ENCODE measurements around the gene STARD5. TPM values are rescaled to one million over a fixed set of nuclear protein-coding genes. Genes with fewer than 3 reads are reported as not detected.

The STARD5 gene
- polyA plus RNA-seq, 1 experiment = 5.9 TPM

DNA sequence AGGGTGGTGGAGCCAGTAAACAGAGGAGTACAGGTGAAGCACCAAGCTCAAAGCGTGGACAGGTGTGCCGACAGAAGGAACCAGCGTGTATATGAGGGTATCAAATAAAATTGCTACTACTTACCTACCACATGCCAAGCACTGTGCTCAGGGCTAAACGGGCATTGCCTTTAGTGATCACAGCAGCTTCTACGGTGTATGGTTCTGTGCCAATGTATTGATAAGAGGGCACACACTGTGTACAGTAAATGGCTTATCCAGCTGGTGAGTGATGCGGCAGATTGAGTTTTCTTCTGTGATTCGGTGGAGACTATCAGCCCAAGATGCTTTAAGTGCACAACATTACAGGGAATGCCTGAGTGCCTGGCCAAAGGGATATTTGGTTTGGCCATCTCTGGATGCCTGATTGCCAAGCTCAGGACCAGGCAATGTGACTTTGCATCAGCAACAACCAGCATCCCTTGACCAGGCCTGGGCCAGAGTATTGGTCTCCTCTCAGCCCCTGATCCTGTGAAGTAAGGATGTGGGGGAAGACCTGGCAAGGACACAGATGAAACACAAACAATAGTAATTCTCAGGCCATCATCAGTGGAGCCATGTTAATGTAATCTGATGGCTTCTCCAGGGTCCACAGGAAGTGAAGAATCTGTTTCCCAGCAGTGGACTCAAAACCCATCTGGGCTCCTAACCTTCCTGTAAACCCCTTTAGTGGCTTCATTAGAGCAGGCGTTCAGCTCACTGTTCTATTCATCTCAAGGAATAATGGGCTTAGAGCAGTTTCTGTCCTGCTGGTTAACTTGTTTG is 14.1 kb downstream of the STARD5 start:
- POLR2A ChIA-PET = no interaction called here
- DNase-seq (ENCODE audit: low read depth) = no peak
- CTCF ChIA-PET = interaction anchor here (0.8 to 1.9 kb wide), 3 partner anchors 22 to 92 kb away, joined by 3 to 4 read pairs (median 3); no protein-coding TSS in a partner anchor

DNA sequence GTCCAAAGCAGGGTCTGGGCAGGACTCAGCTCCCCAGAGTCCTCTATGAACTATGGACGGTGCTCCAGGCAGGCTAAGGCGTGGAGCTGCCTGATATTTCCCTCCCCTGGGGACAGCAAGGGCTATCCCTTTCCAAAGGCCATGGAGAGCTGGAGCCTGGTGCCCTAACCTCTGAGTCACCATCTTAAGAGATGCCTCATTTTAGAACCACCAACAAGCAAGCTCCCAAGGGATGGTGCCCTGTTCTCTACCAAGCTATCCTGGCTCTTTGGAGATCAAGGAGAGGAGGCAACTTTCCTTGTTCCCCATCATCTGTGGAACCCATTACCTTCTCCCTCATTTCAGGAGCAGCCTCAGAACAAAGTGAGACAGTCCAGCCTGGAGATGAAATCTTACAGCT is 15.7 kb downstream of the STARD5 start:
- DNase-seq (ENCODE audit: low read depth) = no peak
- Histone ChIP-seq H3K4me3 (ENCODE audit: low read depth, low read length) (no peak overlapping the region), H3K36me3 (ENCODE audit: control insufficient read depth, insufficient read depth, low read length) (no peaks in the 10 kb centered on the region), H3K27me3 (ENCODE audit: control insufficient read depth, insufficient read depth, low read length) (no peaks in the 10 kb centered on the region)
- TF ChIP-seq, protein P1, sequence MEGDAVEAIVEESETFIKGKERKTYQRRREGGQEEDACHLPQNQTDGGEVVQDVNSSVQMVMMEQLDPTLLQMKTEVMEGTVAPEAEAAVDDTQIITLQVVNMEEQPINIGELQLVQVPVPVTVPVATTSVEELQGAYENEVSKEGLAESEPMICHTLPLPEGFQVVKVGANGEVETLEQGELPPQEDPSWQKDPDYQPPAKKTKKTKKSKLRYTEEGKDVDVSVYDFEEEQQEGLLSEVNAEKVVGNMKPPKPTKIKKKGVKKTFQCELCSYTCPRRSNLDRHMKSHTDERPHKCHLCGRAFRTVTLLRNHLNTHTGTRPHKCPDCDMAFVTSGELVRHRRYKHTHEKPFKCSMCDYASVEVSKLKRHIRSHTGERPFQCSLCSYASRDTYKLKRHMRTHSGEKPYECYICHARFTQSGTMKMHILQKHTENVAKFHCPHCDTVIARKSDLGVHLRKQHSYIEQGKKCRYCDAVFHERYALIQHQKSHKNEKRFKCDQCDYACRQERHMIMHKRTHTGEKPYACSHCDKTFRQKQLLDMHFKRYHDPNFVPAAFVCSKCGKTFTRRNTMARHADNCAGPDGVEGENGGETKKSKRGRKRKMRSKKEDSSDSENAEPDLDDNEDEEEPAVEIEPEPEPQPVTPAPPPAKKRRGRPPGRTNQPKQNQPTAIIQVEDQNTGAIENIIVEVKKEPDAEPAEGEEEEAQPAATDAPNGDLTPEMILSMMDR (IDR thresholded peaks at IDR 0.05; ENCODE audit: insufficient read depth, low read depth, low read length) = no peak
- ChIA-PET POLR2A (no interaction called here), CTCF (interaction anchor here (0.7 to 1.9 kb wide), 6 partner anchors 19 to 1073 kb away, joined by 3 to 8 read pairs (median 4); no protein-coding TSS in a partner anchor)

More for the DNA sequence above, 14.1 kb downstream of the STARD5 start:
- TF ChIP-seq, protein P1 (IDR thresholded peaks at IDR 0.05; ENCODE audit: insufficient read depth, low read depth, low read length) = no peak
- H3K27me3 ChIP-seq (ENCODE audit: control insufficient read depth, insufficient read depth, low read length) = no peaks in the 10 kb centered on the region
- H3K4me3 ChIP-seq (ENCODE audit: low read depth, low read length) = no peak overlapping the region
- no peaks in the 10 kb centered on the region for H3K36me3 ChIP-seq (ENCODE audit: control insufficient read depth, insufficient read depth, low read length)

DNA sequence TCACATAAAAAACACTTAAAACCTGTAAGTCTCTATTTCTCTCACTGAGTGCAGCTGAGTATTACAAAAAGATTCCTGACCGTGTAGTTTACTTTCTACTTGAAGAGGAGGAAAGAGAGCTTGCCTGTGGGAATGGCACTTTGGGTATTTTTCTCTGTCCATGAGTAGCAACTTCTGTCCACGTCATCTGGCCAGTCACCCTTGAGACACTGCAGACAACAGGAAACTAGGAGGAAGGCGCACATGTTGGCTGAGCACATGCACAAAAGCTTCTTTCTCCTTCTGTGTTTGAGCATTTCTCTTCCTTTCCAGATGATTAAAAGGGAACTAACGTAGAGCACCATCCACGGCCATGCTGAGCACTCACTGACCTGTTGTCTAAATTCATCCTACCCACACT is 19.7 kb downstream of the STARD5 start:
- ChIA-PET CTCF (interaction anchor here (1.2 to 1.6 kb wide), 3 partner anchors 11 to 106 kb away, joined by 3 to 4 read pairs (median 3); no protein-coding TSS in a partner anchor), POLR2A (interaction anchor here (1.2 kb wide), 1 partner anchor 34 kb away, joined by 3 read pairs; no protein-coding TSS in a partner anchor)
- Histone ChIP-seq H3K27me3 (ENCODE audit: control insufficient read depth, insufficient read depth, low read length) (no peaks in the 10 kb centered on the region; the same call in none of the 2 replicates), H3K4me3 (ENCODE audit: low read depth, low read length) (no peak overlapping the region), H3K36me3 (ENCODE audit: control insufficient read depth, insufficient read depth, low read length) (no peaks in the 10 kb centered on the region)
- TF ChIP-seq, protein P1 (IDR thresholded peaks at IDR 0.05; ENCODE audit: insufficient read depth, low read depth, low read length) = no peak
- DNase-seq (ENCODE audit: low read depth) = no peak

DNA sequence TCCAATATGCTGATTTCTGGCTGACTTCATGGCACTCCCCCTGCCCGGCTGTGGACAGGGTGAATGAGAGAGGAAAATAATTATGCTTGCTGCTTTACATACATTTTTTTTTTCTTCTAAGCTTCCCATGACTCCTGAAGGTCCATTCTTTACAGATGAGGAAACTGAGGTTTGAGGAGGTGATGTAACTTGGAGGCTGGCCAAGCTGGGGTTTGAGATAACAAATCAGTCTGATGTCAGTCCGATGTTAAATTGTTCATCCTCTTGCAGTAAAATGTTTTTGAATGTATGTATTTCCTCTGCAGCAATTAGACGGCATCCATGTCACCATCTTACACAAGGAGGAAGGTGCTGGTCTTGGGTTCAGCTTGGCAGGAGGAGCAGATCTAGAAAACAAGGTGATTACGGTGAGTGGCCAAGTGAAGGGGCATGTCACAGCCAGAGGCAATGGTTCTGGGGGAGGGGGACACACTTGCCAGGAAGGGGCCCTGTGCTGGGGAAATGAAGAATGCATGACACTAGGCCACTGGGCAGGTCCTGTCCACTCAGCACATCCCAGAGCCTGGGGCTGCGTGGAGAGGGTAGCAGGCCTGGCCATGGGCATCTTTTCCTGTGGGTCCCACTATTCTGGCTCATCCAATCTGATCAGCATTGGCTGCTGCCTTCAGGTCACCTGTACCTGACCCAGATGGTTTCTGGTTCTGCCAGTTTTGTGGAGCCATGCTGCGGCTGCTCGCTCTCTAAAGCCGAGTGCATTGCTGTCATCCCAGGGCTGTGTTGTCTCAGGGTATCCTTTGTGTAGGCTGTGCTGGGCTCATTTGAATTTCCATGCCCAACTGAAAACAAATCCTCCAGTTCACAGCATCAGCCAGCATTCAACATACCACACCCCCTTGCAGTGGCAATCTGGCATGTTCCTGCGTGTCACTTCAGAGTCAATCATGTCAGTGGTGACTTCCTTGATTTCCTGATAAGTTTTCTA is 20.4 kb downstream of the STARD5 start:
- Histone ChIP-seq H3K4me3 (ENCODE audit: low read depth, low read length) (no peak overlapping the region), H3K36me3 (ENCODE audit: control insufficient read depth, insufficient read depth, low read length) (no peaks in the 10 kb centered on the region), H3K27me3 (ENCODE audit: control insufficient read depth, insufficient read depth, low read length) (no peaks in the 10 kb centered on the region; the same call in none of the 2 replicates)
- ChIA-PET CTCF (interaction anchor here (1.2 to 1.6 kb wide), 3 partner anchors 10 to 106 kb away, joined by 3 to 4 read pairs (median 3); no protein-coding TSS in a partner anchor), POLR2A (no interaction called here)
- DNase-seq (ENCODE audit: low read depth) = no peak
- TF ChIP-seq, protein P1 (IDR thresholded peaks at IDR 0.05; ENCODE audit: insufficient read depth, low read depth, low read length) = no peak

Data from BJ (cell line).